ENCODE measurements around the gene SH2B3.
"Not testable (repeated sequence)": the region's sequence is repeated elsewhere in the genome, so short reads cannot be mapped to it uniquely, and the experiment has no call there.

Gene SH2B3

DNA sequence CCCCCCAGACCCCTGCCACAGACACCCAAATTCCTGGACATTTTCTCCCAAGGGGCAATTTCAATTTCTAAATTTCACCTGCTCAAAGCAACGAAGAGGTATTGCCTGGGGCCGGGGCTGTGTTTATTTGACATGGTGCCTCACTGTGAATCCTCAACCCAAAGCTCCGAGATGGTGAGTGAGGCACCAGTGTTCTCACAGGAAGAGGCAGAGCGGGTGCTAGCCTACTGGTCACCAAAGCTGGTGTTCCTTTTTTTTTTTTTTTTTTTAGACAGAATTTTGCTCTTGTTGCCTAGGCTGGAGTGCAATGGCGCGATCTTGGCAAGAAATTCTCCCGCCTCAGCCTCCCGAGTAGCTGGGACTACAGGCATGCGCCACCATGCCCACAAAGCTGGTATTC, 14.8 kb upstream of the SH2B3 start:
- DNase-seq (ENCODE audit: extremely low read depth, insufficient read length): no peak
- H3K36me3 ChIP-seq (ENCODE audit: control insufficient read depth, insufficient read depth, low read length): no peaks in the 10 kb centered on the region

DNA sequence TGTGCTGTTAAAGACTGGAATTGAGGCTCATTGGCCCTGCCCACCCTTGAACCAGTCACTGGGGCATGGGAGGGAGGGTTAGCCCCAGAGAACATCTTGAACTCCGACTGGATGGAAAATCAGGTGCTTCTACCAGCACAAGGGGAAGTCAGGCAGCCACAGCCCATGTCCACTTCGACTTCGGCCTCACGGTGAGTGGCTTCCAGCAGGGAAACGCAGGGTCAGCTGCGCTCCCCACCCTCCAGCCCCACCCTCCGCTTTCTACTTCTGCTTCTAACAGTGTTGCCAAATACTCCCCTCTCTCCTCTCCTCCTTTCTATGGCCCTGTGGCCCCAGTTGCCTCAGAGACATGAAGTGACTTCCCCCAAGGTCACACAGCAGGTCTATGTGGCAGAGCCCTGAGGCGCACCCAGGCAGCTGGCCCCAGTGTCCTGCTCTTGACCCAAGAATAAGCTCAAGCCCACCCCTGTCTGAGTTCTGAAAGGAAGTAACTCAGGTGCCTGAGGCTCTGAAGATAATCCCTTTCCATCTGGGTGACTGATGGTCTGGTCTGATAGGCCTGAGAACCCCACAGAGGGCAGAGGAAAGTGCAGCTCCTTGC, 11.9 kb upstream of the SH2B3 start:
- TF ChIP-seq, protein P1, sequence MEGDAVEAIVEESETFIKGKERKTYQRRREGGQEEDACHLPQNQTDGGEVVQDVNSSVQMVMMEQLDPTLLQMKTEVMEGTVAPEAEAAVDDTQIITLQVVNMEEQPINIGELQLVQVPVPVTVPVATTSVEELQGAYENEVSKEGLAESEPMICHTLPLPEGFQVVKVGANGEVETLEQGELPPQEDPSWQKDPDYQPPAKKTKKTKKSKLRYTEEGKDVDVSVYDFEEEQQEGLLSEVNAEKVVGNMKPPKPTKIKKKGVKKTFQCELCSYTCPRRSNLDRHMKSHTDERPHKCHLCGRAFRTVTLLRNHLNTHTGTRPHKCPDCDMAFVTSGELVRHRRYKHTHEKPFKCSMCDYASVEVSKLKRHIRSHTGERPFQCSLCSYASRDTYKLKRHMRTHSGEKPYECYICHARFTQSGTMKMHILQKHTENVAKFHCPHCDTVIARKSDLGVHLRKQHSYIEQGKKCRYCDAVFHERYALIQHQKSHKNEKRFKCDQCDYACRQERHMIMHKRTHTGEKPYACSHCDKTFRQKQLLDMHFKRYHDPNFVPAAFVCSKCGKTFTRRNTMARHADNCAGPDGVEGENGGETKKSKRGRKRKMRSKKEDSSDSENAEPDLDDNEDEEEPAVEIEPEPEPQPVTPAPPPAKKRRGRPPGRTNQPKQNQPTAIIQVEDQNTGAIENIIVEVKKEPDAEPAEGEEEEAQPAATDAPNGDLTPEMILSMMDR (IDR thresholded peaks at IDR 0.05; ENCODE audit: insufficient read depth, low read length, poor library complexity, severe bottlenecking): no peak
- no peaks in the 10 kb centered on the region for H3K27me3 ChIP-seq (replicated peaks; ENCODE audit: control insufficient read depth, insufficient read depth, low read length)
- DNase-seq (ENCODE audit: extremely low read depth, insufficient read length): no peak
- no peaks in the 10 kb centered on the region for H3K36me3 ChIP-seq (ENCODE audit: control insufficient read depth, insufficient read depth, low read length)
- H3K4me3 ChIP-seq (replicated peaks; ENCODE audit: low read depth, low read length): no peak overlapping the region

More for the DNA sequence above, 14.8 kb upstream of the SH2B3 start:
- H3K27me3 ChIP-seq (replicated peaks; ENCODE audit: control insufficient read depth, insufficient read depth, low read length): no peaks in the 10 kb centered on the region
- no peak overlapping the region for H3K4me3 ChIP-seq (replicated peaks; ENCODE audit: low read depth, low read length)
- TF ChIP-seq, protein P1 (IDR thresholded peaks at IDR 0.05; ENCODE audit: insufficient read depth, low read length, poor library complexity, severe bottlenecking): no peak

DNA sequence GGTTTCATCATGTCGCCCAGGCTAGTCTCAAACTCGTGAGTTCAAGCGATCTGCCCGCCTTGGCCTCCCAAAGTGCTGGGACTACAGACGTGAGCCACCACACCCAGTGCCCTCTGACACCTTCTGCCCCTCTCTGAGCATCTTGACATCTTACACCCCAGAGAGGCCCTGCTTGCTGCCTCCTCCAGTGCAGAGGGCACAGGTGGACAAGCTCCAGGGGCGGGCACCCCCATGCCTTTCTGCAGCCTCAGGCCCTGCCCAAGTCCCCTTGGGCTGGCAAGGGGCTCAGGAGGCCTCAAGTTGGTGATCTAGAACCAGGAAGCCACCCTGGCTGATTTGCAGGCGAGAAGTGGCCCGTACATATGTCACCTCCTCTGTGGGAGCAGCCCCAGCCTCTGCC, 11.2 kb upstream of the SH2B3 start:
- no peak for DNase-seq (ENCODE audit: extremely low read depth, insufficient read length)
- H3K4me3 ChIP-seq (replicated peaks; ENCODE audit: low read depth, low read length): no peak overlapping the region
- TF ChIP-seq, protein P1 (IDR thresholded peaks at IDR 0.05; ENCODE audit: insufficient read depth, low read length, poor library complexity, severe bottlenecking): no peak

DNA sequence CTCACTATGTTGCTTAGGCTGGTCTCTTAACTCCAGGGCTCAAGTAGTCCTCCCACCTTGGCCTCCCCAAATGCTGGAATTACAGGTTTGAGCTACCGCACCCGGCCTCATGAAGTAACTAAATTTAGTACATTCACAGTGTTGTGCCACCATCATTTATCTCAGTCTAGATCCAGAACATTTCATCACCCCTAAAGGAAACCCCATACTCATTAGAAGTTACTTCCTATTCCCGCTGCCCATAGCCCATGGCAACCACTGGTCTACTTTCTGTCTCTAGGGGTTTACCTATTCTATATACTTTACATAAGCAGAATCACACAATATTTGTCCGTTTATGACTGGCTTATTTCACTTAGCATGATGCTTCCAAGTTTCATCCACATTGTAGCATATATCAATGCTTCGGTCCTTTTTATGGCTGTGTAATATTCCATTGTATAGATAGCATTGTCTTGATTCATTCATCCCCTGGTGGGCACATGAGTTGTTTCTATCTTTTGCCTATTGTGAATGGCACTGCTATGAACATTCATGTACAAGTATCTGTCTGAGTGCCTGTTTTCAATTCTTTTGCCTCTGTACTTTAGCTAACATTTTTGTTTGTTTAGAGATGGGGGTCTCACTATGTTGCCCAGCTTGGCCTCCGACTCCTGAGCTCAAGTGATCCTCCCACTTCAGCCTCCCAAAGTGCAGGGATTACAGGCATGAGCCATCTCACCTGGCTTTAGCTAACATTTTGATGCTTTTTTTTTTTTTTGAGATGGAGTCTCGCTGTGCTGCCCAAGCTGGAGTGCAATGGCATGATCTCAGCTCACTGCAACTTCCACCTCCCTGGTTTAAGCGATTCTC, 10.2 kb upstream of the SH2B3 start:
- no peaks in the 10 kb centered on the region for H3K27me3 ChIP-seq (replicated peaks; ENCODE audit: control insufficient read depth, insufficient read depth, low read length)
- no peak for DNase-seq (ENCODE audit: extremely low read depth, insufficient read length)
- TF ChIP-seq, protein P1 (IDR thresholded peaks at IDR 0.05; ENCODE audit: insufficient read depth, low read length, poor library complexity, severe bottlenecking): no peak
- H3K36me3 ChIP-seq (ENCODE audit: control insufficient read depth, insufficient read depth, low read length): no peaks in the 10 kb centered on the region
- no peak overlapping the region for H3K4me3 ChIP-seq (replicated peaks; ENCODE audit: low read depth, low read length)

More for the DNA sequence above, 11.2 kb upstream of the SH2B3 start:
- Histone ChIP-seq H3K27me3 (replicated peaks; ENCODE audit: control insufficient read depth, insufficient read depth, low read length) (no peaks in the 10 kb centered on the region), H3K36me3 (ENCODE audit: control insufficient read depth, insufficient read depth, low read length) (no peaks in the 10 kb centered on the region)

DNA sequence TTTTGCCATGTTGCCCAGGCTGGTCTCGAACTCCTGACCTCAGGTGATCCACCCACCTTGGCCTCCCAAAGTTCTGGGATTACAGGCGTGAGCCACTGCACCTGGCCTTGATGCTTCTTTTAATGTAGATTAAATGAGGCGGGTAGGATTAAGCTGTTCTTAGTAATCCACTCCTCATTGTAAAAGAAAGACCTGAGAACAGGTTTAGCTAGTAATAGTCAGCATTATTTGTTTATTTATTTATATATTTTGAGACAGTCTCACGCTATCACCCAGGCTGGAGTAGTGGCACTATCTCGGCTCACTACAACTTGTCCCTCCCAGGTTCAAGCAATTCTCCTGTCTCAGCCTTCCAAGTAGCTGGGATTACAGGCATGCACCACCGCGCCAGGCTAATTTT, 9.5 kb upstream of the SH2B3 start:
- H3K36me3 ChIP-seq (ENCODE audit: control insufficient read depth, insufficient read depth, low read length); H3K4me3 ChIP-seq (replicated peaks; ENCODE audit: low read depth, low read length); H3K27me3 ChIP-seq (replicated peaks; ENCODE audit: control insufficient read depth, insufficient read depth, low read length); DNase-seq (ENCODE audit: extremely low read depth, insufficient read length): not testable (repeated sequence)

DNA sequence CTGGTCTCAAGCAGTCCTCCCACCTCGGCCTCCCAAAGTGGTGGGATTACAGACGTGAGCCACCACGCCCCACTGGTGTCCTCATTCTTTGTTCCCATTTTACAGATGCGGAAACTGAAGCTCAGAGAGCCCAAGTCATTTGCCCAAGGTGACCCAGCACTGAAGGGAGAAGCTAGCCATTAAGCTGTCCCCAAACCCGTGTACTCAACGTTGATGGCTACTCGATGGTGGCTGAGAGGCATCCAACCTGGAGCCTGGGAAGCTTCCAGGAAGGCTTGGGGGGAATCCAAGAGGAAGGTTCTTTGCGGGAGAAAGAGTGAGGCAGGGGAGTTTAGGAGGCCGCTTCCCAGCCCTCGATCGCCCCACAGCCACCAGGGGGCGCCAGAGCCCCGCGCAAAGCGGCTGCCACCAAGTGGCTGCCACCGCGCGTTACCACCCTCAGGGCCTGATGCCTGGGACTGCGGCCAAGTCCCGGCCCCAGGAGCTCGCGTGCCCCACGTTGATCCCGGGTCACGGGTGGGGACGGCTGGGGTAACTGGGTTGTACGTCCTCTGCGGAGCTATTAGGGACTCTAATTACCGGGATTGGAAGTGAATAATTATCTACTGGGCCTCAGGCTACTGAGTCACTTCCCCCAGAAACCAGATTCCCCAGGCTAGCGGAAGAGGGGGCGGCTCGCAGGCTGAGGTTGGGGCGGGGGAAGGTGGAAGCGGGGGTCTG, 8.8 kb upstream of the SH2B3 start:
- peak overlapping the region; percentile 49 for H3K4me3 ChIP-seq (replicated peaks; ENCODE audit: low read depth, low read length)
- TF ChIP-seq, protein P1 (IDR thresholded peaks at IDR 0.05; ENCODE audit: insufficient read depth, low read length, poor library complexity, severe bottlenecking): peak; percentile 99

More for the DNA sequence above, 8.8 kb upstream of the SH2B3 start:
- DNase-seq (ENCODE audit: extremely low read depth, insufficient read length): peak; percentile 89
- H3K36me3 ChIP-seq (ENCODE audit: control insufficient read depth, insufficient read depth, low read length): no peaks in the 10 kb centered on the region
- H3K27me3 ChIP-seq (replicated peaks; ENCODE audit: control insufficient read depth, insufficient read depth, low read length): no peaks in the 10 kb centered on the region
